ENCODE measurements around the gene CPNE2.

DNA sequence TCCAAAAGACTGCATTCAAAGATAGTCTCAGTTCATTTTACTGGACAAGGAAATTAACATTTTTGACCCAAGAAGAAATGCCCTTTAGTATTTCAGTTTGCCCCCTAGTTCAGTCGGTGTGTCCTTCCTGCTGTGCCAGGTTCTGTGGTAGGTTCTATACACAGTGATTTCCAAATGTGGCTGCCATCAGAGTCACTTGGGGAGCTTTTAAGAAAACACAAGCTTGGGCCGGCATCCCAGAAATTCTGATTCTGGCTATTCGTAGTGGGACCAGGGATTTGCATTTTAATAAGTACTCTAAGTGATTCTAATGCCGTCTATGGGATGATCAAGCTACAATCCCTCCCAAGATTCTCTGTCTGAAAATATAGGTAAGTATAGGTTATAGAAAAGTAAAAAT lies 103.9 kb downstream of the CPNE2 start:
- TF ChIP-seq, protein P1, sequence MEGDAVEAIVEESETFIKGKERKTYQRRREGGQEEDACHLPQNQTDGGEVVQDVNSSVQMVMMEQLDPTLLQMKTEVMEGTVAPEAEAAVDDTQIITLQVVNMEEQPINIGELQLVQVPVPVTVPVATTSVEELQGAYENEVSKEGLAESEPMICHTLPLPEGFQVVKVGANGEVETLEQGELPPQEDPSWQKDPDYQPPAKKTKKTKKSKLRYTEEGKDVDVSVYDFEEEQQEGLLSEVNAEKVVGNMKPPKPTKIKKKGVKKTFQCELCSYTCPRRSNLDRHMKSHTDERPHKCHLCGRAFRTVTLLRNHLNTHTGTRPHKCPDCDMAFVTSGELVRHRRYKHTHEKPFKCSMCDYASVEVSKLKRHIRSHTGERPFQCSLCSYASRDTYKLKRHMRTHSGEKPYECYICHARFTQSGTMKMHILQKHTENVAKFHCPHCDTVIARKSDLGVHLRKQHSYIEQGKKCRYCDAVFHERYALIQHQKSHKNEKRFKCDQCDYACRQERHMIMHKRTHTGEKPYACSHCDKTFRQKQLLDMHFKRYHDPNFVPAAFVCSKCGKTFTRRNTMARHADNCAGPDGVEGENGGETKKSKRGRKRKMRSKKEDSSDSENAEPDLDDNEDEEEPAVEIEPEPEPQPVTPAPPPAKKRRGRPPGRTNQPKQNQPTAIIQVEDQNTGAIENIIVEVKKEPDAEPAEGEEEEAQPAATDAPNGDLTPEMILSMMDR (IDR thresholded peaks at IDR 0.05), result no peak
- no peak for TF ChIP-seq POLR2A (IDR thresholded peaks at IDR 0.05)
